Activated CD8-positive, alpha-beta memory T cell treated with anti-CD3 and anti-CD28 coated beads, Interleukin-2, amount 50 U/mL, for 24 hours (primary cell): Measurements from ENCODE around the gene GEN1.
"Not testable (repeated sequence)": the region's sequence is repeated elsewhere in the genome, so short reads cannot be mapped to it uniquely, and the experiment has no call there.

ENCODE experiments used
- DNase-seq: peaks from one replicate; pipeline ENCODE4 v3.0.0-alpha.2; 2020; ENCODE audit errors: extremely low read depth

Gene GEN1

GRCh38 chr2:17823646-17824045 lies 69.7 kb downstream of the GEN1 start:
- not testable (repeated sequence) for DNase-seq

GRCh38 chr2:17827316-17827715 lies 73.4 kb downstream of the GEN1 start:
- no peak for DNase-seq

GRCh38 chr2:17827785-17828184 lies 73.8 kb downstream of the GEN1 start:
- no peak for DNase-seq

- no peak for DNase-seq
Measured at GRCh38 chr2:17830053-17831034, 76.4 kb downstream of the GEN1 start.

- DNase-seq = no peak
Measured at GRCh38 chr2:17835516-17835915, 81.6 kb downstream of the GEN1 start.
